Fibroblast of gingiva (primary cell): ENCODE results near the gene NT5C.

Experiments used
- DNase-seq: peaks from one replicate; pipeline ENCODE4 v3.0.0-alpha.2; 2011; ENCODE audit warnings: low read depth

Gene NT5C

GRCh38 chr17:75093548-75094158 lies 37.9 kb downstream of the NT5C start:
- no peak for DNase-seq

GRCh38 chr17:75091855-75092327 lies 39.7 kb downstream of the NT5C start:
- DNase-seq = no peak

GRCh38 chr17:75090871-75091854 lies 40.4 kb downstream of the NT5C start:
- no peak for DNase-seq

GRCh38 chr17:75088465-75089417 lies 42.8 kb downstream of the NT5C start:
- DNase-seq = peak; percentile 42

- DNase-seq = peak; percentile 92
Measured at GRCh38 chr17:75087558-75088453, 43.7 kb downstream of the NT5C start, which contains the start of gene SLC16A5. TSS of gene SLC16A5 (plus strand) at chr17:75087954. CDS start at chr17:75093637, 5,683 bp downstream.

GRCh38 chr17:75087182-75087557 lies 44.4 kb downstream of the NT5C start:
- DNase-seq = no peak

GRCh38 chr17:75086496-75087181 lies 44.9 kb downstream of the NT5C start:
- DNase-seq = no peak

- no peak for DNase-seq
Measured at GRCh38 chr17:75084039-75084660, 47.4 kb downstream of the NT5C start.

- DNase-seq = no peak
Measured at GRCh38 chr17:75082683-75083082, 48.9 kb downstream of the NT5C start.

- DNase-seq = no peak
Measured at GRCh38 chr17:75081611-75082540, 49.7 kb downstream of the NT5C start.
